Right lobe of liver (tissue), 6 donors: Measurements from ENCODE around the gene FAM83F. TPM values are rescaled to one million over a fixed set of nuclear protein-coding genes. Genes with fewer than 3 reads are reported as not detected.

ENCODE experiments used
- ATAC-seq, 4 donors: fragments of 200-7000 bp; cut with Tn5 transposase; one replicate each; pipeline ENCODE4 v1.9.1; 2020; ENCODE audit warnings: mild to moderate bottlenecking in 4 of 4, moderate library complexity in 4 of 4
- DNase-seq, 3 donors: peaks; one replicate each; pipeline ENCODE4 v3.0.0-alpha.2; 2020
- H3K27ac ChIP-seq, 3 donors: fragments of 200-600 bp; one replicate each; pipeline ENCODE4 v1.8.0; 2022
- H3K27me3 ChIP-seq, 2 donors: fragments of 200-600 bp; one replicate each; pipeline ENCODE4 v1.8.0; 2022
- H3K36me3 ChIP-seq, 4 donors: fragments of 200-600 bp; sonication (generic) in 1 of 4; one replicate each; pipeline versions ENCODE4 v1.5.1 to v1.8.0; 2017 to 2022; ENCODE audit warnings: control low read depth in 1 of 4
- H3K4me1 ChIP-seq, 4 donors: fragments of 200-600 bp; sonication (generic) in 1 of 4; one replicate each; pipeline versions ENCODE4 v1.5.1 to v1.8.0; 2017 to 2022; ENCODE audit warnings: control low read depth in 1 of 4
- H3K4me3 ChIP-seq, 3 donors: fragments of 200-600 bp; one replicate each; pipeline ENCODE4 v1.8.0; 2022
- H3K9me3 ChIP-seq, 4 donors: fragments of 200-600 bp; sonication (generic) in 1 of 4; one replicate each; pipeline versions ENCODE4 v1.5.1 to v1.8.0; 2017 to 2022; ENCODE audit warnings: control low read depth in 1 of 4
- POLR2A ChIP-seq: fragments of 450-650 bp; IDR thresholded peaks from one replicate; pipeline ENCODE4 v1.6.1; 2017; ENCODE audit warnings: antibody characterized with exemption, mild to moderate bottlenecking
- WGBS: methylation state at CpG from one replicate; pipeline ENCODE4 v1.1.6; 2018; ENCODE audit warnings: low coverage, low lambda C conversion rate; ENCODE audit not compliant: insufficient coverage; ENCODE audit errors: missing lambda C conversion rate; 5-methylcytosine and 5-hydroxymethylcytosine counted together
- intact Hi-C, 2 donors: fragments of 100-400 bp; cut with DNase I; formaldehyde crosslinking; loops; one replicate each; pipeline versions ENCODE4 v1.11.2 to v1.14.1; 2022
- total RNA-seq, 6 experiments: library from RNA; depleted of rRNA in 2 of 6; stranded (reverse); fragments of >200 nt in 2 of 6; fragmentation: NEBNext Ultra II Directional in 3 of 6; extraction: Animal tissue kit (Norgen Biotek cat#: 25700) in 3 of 6; gene quantifications; one replicate each; pipeline versions ENCODE4 v1.1.0 to v1.2.4, GENCODE V29; 2016 to 2023
- TF ChIP-seq, protein P1 (sequence below), 4 donors: fragments of 200-600 bp in 3 of 4; fragments of 450-650 bp in 1 of 4; IDR thresholded peaks; one replicate each; pipeline versions ENCODE4 v1.5.1 to v1.8.0; 2016 to 2022; ENCODE audit warnings: antibody characterized with exemption in 4 of 4, mild to moderate bottlenecking in 2 of 4
- donor health status: DM: no; HTN: yes; CAD: no.
- donor health status: DM: no; HTN: no; CAD: no.
- donor health status: DM: no; HTN: no; CAD: no.
- donor health status: DM: no; HTN: yes; CAD: no.
- donor health status: DM: no; HTN: yes; CAD: no.

The FAM83F gene
- total RNA-seq, 6 experiments from 2014 or later, result 1.1 to 4.5 (median 1.6) TPM

DNA sequence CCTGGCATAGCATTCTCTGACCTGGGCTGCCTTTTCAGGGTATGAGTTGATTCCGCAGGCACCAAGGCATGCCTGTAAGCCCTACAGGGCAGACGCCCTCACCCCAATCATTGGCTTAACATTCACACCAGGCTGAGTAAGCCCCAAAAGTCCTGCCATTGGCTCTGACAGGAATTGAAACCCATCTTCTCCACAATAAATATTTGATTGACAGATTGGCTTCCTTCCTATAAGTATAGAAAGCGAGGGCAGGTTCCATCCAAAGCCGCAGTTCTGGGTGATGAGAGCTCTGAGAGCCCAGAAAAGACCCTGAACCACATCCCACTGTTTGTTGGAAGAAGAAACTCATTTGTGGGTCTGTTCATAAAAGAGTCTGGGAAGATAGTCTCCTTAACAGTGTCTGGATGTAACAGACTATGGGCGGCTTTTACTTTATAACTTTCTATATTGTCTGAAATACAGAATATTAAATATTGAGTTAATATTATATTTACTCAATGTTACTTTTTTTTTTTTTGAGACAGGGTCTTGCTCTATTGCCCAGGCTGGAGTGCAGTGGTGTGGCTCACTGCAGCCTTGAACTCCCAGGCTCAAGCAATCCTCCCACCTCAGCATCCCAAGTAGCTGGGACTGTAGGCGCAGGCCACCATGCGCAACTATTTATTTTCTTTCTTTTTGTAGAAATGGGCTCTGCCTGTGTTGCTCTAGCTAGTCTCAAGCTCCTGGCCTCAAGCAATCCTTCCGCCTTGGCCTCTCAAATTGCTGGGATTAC lies 46.8 kb downstream of the FAM83F start:
- TF ChIP-seq, protein P1, sequence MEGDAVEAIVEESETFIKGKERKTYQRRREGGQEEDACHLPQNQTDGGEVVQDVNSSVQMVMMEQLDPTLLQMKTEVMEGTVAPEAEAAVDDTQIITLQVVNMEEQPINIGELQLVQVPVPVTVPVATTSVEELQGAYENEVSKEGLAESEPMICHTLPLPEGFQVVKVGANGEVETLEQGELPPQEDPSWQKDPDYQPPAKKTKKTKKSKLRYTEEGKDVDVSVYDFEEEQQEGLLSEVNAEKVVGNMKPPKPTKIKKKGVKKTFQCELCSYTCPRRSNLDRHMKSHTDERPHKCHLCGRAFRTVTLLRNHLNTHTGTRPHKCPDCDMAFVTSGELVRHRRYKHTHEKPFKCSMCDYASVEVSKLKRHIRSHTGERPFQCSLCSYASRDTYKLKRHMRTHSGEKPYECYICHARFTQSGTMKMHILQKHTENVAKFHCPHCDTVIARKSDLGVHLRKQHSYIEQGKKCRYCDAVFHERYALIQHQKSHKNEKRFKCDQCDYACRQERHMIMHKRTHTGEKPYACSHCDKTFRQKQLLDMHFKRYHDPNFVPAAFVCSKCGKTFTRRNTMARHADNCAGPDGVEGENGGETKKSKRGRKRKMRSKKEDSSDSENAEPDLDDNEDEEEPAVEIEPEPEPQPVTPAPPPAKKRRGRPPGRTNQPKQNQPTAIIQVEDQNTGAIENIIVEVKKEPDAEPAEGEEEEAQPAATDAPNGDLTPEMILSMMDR (IDR thresholded peaks at IDR 0.05), result no peak
- no peak for TF ChIP-seq POLR2A

DNA sequence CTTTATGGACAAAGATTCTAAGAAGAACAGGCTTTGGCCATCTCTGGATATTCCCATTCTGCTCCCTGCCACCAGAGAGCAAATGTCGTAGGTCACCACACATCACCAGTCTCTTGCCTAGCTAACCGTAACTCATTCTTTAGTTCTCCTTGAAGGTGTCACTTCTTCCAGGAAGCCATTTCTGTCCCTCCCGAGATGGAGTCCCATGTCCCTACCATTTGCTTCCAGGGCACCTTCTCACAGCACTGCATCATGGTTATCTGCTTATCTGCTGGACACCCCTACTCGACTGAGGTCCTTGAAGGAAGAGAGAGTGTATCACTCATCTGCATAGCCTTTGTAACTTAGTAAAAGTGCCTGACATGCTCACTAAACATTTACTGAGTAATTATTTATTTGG lies 47.6 kb downstream of the FAM83F start:
- ATAC-seq (no peak), DNase-seq (peak in 1 of 3 donors; percentile 24)
- Histone ChIP-seq H3K9me3 (no peaks in the 10 kb centered on the region), H3K36me3 (no peaks in the 10 kb centered on the region), H3K27me3 (no peaks in the 10 kb centered on the region), H3K4me3 (no peak overlapping the region), H3K4me1 (peaks cover 0 to 23% (median 6%) of the 10 kb centered on the region in 4 donors), H3K27ac (peak overlapping the region in 2 of 3 donors; percentile 96 to 97)
- 80% methylated on average over 3 of the region's 4 CpGs for WGBS
- intact Hi-C loops, result no loop called here
- no peak for TF ChIP-seq POLR2A
- TF ChIP-seq, protein P1 (IDR thresholded peaks at IDR 0.05), result no peak

More for the DNA sequence above, 46.8 kb downstream of the FAM83F start:
- Histone ChIP-seq H3K27me3 (no peaks in the 10 kb centered on the region), H3K9me3 (no peaks in the 10 kb centered on the region), H3K4me1 (peaks cover 0 to 23% (median 6%) of the 10 kb centered on the region in 4 donors), H3K27ac (no peak overlapping the region), H3K4me3 (no peak overlapping the region), H3K36me3 (no peaks in the 10 kb centered on the region)
- DNase-seq (peak in 1 of 3 donors; percentile 23), ATAC-seq (no peak)
- intact Hi-C loops, result no loop called here
- 79% methylated on average over 7 of the region's 8 CpGs for WGBS

DNA sequence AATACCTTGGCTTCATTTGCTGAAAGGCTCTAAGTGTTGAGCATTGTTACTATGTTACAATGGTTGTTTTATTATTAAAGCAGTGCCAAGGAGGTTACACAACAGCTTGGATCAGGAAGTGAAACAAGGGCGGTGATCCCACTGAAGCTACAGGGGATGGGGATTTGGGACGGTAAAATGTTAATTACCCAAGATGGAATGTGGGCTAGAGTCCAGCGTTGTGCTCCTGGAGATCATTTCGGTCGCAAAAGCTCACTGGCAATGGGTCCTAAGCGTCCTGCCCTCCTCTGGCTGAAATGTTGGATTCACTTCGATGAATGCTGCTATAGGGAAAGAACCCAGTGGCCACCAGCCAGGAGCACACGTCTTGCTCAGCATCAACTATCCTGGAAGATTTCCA lies 48.3 kb downstream of the FAM83F start:
- Histone ChIP-seq H3K36me3 (no peaks in the 10 kb centered on the region), H3K9me3 (no peaks in the 10 kb centered on the region), H3K4me1 (peaks cover 0 to 23% (median 6%) of the 10 kb centered on the region in 4 donors), H3K27ac (peak overlapping the region; percentile 91 to 97 (median 96)), H3K4me3 (peak overlapping the region; percentile 69 to 85 (median 73)), H3K27me3 (no peaks in the 10 kb centered on the region)
- ATAC-seq (peak in 3 of 4 donors; percentile 8 to 30 (median 16)), DNase-seq (peak in 2 of 3 donors; percentile 38 to 65)
- intact Hi-C loops, result no loop called here
- WGBS, result 24% methylated on average over 8 of the region's 8 CpGs
- TF ChIP-seq POLR2A, result no peak
- TF ChIP-seq, protein P1 (IDR thresholded peaks at IDR 0.05), result peak in 1 of 4 donors; percentile 12

DNA sequence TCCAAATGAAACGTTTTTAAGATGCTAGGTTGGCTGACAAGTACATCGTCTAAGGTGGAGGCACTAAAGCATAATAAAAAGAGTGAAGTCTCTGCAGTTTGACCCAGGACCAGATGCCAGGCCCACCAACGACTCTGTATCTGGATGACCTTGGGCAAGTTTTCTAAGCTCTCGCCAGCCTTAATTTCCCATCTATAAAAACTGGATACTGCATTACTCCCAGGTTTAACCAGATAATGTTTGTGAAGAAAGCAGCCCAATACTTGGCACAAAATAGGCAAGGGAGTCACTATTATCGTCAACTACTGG lies 49.0 kb downstream of the FAM83F start:
- no peak for ATAC-seq

More for the DNA sequence above, 49.0 kb downstream of the FAM83F start:
- WGBS, result 18% methylated on average over 5 of the region's 5 CpGs
- Histone ChIP-seq H3K27ac (peak overlapping the region; percentile 91 to 97 (median 96)), H3K4me1 (peaks cover 0 to 23% (median 6%) of the 10 kb centered on the region in 4 donors), H3K9me3 (no peaks in the 10 kb centered on the region), H3K27me3 (no peaks in the 10 kb centered on the region), H3K4me3 (peak overlapping the region; percentile 69 to 85 (median 73)), H3K36me3 (no peaks in the 10 kb centered on the region)
- no peak for DNase-seq
- intact Hi-C loops, result no loop called here
- TF ChIP-seq POLR2A, result no peak
- TF ChIP-seq, protein P1 (IDR thresholded peaks at IDR 0.05), result no peak
